Activated CD4-positive, CD25-positive, alpha-beta regulatory T cell (primary cell): ENCODE measurements around the gene ANKRD66.
"Not testable (repeated sequence)": the region's sequence is repeated elsewhere in the genome, so short reads cannot be mapped to it uniquely, and the experiment has no call there.

Experiments used
- DNase-seq, 4 experiments: peaks; one replicate each; lab custom pipeline; 2025; lab: John Stamatoyannopoulos, UW

The ANKRD66 gene

DNA sequence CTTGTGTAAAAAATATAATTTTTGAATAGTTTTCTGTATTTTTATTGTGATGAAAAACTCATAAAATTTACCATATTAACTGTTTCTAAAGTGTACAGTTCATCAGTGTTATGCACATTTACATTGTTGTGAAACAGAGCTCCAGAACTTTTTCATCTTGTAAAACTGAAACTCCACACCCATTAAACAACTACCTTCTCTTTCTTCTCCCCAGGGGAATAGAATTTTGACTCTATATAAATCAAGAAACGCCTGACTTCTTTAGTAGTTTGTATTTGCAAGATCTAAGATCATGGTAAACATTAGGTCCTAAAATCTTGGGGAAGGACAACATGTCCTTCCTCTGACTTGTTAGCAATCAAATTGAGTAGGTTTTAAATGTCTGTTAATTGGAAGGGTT lies 9.1 kb downstream of the ANKRD66 start:
- DNase-seq = no peak

- DNase-seq = no peak
Measured at GRCh38 chr6:46756469-46757213, 9.9 kb downstream of the ANKRD66 start.

DNA sequence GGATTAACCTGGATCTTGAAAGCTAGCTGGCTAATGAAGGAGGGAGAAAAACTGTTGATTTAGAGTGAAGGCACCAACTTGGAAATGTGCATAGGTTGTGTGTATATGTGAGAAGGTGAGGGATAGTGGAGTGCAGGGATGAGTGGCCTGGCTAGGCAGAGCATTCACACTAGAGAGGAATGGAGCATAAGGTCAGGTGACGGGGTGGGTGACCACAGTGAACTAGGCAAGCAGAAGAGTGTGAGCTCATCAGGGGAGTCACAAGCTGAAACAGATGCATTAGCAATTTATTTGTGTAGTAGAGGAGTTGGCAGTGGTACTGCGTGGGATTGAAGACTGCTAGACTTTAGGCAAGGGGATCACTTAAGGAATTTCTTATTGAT lies 10.5 kb downstream of the ANKRD66 start:
- DNase-seq = no peak

DNA sequence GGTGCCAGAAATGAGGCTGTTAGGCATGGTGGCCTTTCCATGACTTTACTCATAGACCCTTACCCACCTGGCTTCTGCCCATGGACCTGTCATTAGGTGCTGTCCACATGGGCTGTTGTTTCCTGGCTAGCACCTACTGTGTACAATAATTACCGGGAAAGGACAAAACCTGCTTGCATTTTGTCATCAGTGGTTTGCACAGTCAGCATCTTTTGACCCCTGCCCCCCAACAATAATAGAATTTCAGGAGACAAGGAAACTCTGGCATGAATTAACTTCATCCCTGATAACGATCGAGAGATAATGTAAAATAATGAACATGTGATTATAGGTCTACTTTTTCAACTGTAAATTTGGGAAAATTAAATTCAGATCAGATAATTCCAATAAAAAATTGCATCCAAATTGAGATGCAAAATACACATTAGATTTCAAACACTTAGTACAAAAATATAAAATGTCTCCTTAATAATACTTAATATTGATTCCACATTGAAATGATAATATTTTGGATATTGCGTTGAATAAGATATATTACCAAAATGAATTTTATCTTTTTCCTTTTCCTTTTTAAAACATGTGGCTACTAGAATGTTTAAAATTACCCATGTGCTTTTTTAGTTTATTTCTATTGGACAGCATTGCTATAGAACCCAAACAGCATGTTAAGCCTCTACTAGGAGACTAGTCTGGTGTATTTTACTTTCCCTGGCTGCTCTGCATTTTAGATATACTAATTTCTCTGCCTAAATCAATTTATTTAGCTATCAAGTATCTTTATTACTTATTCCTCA lies 12.4 kb downstream of the ANKRD66 start:
- DNase-seq = no peak

- no peak for DNase-seq
Measured at GRCh38 chr6:46760925-46761324, 14.2 kb downstream of the ANKRD66 start.

GRCh38 chr6:46763466-46763865 lies 16.7 kb downstream of the ANKRD66 start:
- DNase-seq = no peak

- not testable (repeated sequence) for DNase-seq
Measured at GRCh38 chr6:46764280-46764679, 17.5 kb downstream of the ANKRD66 start.

DNA sequence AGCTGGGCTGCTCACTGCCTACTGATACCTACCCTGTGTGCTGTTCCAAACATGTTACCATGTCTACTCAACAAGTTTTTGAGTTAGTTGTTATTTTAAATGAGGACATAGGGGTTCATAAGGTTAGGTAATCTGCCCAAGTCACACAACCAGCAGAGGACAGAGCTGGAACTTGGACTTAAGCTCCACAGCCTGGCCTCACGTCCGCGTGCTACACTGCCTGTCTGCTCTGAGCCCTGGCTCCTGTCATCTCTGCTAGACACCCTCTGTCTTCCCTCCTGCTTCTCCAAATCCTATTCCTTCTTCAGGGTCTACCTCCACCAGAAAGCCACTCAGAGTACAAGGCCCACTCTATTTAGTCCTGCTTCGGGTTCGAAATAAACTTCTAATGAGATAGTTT lies 18.2 kb downstream of the ANKRD66 start:
- DNase-seq = no peak

- no peak for DNase-seq
Measured at GRCh38 chr6:46772016-46772415, 25.3 kb downstream of the ANKRD66 start.

- no peak for DNase-seq
Measured at GRCh38 chr6:46772762-46773161, 26.0 kb downstream of the ANKRD66 start.

DNA sequence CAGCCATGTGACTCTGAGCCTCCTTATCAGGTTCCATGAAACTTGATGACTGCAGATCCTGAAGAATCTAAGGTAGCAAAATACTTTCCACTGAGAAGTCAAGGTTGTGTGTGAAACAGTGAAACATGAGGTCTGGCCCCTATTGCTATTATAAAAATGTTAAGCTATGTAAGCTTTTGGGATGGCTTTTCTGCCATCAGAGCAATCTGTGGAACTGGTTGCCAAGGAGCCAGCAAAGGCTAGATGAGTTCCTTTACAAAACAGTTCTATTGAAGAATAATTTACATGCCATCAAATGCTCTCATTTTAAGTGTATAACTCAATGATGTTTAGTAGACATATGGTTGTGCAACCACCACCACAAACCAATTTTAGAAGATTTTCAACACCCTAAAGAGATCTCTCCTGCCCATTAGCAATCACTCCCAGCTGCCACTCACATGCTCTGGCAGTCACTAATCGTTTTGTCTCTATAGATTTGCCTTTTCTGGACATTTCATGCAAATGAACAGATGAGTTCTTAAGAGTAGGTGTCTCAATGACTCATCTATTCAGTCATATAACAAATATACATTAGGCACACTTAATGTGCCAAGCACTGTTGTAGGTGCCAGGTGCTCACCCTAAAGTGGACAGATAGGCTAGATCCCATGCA lies 26.6 kb downstream of the ANKRD66 start:
- no peak for DNase-seq

GRCh38 chr6:46774736-46775135 lies 28.0 kb downstream of the ANKRD66 start:
- DNase-seq = not testable (repeated sequence)

DNA sequence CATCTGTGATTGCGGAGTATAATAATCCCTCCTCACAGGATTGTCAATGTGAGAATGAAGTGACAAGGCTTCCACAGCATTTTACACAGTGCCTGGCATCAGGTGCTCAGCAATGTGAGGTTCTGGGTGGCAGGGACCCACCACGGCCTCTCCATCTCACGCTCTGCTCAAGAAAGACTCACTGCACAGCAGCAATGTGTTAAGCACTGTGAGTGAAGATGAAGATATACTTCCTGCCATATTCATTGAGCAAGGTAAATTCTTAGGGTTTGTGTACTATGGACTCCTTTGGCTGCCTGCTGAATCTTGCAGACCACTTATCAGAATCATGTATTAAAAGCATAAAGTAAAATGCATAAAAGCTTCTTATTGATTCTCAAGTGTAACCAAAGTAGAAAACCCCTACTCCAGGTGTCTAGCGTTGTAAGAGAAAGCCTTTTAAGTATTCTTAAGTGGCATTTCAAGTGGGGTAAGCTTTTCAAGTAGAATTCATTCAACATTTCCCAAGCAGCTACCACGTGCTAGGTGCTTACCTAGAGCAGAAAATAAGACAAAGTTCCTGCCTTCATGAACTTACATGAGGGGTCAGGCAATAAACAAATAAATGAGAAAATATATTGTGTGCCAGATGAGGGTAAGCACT lies 29.5 kb downstream of the ANKRD66 start:
- no peak for DNase-seq

DNA sequence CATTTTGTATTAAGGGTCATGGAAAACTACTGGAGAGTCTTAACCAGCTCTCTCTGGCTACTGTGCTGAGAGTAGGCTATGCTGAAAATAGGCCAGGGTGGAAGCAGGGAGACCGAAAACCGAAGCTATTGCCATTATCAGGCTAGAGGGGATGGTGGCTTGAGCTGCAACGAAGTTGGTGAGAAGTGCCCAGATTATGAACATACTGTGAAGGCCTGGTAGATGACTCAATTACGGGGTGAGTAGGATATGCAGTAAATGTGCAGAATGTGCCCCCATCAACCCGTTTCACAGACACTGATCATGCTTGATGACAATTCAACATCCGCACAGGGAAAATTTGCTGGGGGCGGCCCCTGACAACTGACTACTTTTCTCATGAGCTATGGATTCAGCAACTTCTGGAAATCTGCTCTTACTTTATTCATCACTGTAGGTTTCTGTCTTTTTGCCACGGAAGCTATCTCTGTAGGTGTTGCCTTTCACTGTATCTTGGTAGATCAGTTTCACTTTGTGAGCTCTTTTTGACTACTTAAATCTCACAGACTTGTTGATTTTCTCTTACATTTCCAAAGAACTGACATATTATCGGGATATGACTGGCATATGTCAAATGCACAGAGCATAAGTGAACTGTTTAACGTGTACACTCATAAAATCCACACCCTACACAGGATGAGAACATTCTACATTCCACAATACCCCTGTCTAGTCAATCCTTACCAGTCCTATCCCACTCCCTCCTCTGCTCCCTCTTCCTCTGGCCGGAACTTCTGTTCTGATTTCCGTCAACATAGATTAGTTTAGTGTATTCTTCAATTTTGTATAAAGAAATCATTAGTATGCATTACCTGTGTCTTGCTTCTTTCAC lies 31.0 kb downstream of the ANKRD66 start:
- no peak for DNase-seq

- no peak for DNase-seq
Measured at GRCh38 chr6:46781478-46782378, 35.0 kb downstream of the ANKRD66 start.

- DNase-seq = no peak
Measured at GRCh38 chr6:46784535-46784934, 37.8 kb downstream of the ANKRD66 start.

DNA sequence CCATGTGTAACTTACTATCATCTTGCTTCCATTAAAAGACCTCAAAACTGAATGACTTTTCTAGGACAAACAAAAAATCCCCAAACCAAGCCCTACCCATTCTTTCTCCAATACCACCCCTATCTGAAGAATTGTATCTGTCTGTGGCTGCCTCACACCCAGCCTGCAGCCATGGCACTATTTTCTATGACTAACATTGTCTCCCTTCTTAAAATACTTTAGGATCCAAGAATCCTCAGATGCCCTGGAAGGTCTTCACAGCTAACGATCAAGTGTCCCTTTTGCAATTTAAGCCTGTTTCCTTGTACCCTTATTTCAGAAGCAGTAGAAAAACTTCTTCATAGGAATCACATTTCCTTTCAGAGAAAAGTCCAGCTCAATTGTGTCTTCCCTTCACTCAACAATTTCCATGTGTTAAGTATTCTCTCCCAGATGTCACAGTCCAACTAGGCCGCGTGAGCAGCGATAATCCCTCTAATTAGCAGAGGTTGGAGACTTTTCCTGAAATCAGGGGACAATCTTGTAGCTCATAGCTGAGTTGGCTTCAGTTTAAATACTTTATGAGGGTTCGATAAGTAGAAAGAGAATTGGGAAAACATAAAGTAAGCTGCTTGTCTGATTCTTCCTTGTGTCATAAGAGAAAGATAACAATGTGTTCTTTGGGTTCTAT lies 41.3 kb downstream of the ANKRD66 start:
- DNase-seq = no peak

DNA sequence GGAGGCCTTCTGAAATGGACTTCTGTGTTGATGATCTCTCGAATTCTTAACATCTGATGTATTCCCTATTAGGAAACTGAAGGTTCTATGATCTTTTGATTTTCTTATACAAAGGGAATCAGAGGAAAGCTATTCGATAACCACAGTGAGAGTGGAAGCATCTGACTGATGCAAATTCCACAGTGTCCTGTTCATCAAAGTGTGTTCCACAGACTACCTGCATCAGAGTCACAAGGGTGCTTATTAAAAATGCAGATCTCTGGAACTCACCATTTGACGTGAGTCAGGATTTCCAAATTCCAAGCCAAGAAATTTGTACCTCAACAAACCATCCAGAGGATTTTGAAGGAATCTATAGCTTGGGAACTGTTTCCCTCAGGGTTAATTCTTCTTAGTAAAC lies 42.1 kb downstream of the ANKRD66 start:
- no peak for DNase-seq

DNA sequence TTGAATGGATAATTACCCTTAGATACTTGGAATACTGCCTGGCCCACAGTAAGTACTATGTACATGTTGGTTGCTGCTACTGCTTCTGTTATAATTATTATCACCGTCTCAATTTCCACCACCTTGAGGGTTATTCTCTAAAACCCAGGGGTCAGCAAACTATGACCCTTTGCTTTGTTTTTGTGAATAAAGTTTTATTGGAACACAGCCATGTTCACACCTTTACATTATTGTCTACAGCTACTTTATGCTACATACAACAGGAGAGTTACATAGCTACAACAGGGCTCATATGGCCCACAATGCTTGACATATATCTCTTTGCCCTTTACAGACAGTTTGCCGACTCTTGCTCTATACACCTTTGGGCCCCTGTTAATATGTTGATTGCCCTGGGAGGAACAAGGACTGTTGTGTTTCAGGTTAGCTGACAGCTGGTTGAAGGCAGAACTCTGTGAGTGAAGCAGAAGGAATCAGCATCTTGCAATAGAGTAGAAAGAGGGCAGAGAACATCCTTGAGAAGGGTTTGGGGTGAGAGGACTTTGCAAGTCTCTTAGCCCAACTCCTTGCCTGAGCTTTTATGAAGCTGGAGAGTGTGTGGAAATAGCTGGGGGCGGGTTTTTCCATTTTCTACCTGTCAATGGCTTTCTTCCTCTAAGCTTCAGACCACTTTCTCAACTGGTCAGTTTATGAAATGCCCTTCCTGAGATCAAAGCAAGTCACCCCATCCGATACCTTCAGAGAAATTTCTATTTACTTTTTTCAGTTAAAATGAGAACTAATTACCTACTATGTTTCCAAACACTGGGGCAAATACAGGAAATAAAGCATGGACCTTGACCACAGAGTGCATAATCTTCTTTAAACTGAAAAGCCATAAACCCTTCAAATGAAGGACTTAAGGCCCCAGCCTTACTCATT lies 43.0 kb downstream of the ANKRD66 start:
- no peak for DNase-seq
